A673 (cell line): ENCODE data around the gene CCDC102A. TPM values are rescaled to one million over a fixed set of nuclear protein-coding genes. Genes with fewer than 3 reads are reported as not detected.
"Not testable (repeated sequence)": the region's sequence is repeated elsewhere in the genome, so short reads cannot be mapped to it uniquely, and the experiment has no call there.

Source experiments
- BruUV-seq: library from RNA; stranded (reverse); fragments of 400-500 nt; replicated peaks from 2 replicates; lab custom pipeline; 2021; lab: Mats Ljungman, UMichigan
- CTCF ChIA-PET: fragments of 300-600 bp; sonication (Branson Sonifier 250); formaldehyde crosslinking; loops from one replicate; lab custom pipeline; 2022; ENCODE audit warnings: antibody characterized with exemption; lab: Charles Lee
- POLR2A ChIA-PET: fragments of 300-600 bp; sonication (Branson Sonifier 250); formaldehyde crosslinking; loops from one replicate; lab custom pipeline; 2022; ENCODE audit warnings: antibody characterized with exemption; ENCODE audit not compliant: low non-redundant PET; lab: Charles Lee
- DNase-seq: peaks from one replicate; pipeline ENCODE4 v3.0.0-alpha.2; 2015; ENCODE audit warnings: low spot score
- H3K27ac ChIP-seq: fragments of 200-600 bp; sonication (generic); 2 replicates; pipeline ENCODE4 v1.5.1; 2016; ENCODE audit warnings: mixed run types, low read depth, mild to moderate bottlenecking, mixed read lengths, antibody characterized with exemption, low read length; ENCODE audit not compliant: poor library complexity, severe bottlenecking
- H3K27me3 ChIP-seq: fragments of 200-600 bp; sonication (generic); replicated peaks from 2 replicates; pipeline ENCODE4 v1.6.1; 2017; ENCODE audit warnings: mixed run types, low read depth, mild to moderate bottlenecking, mixed read lengths, antibody characterized with exemption, low read length; ENCODE audit not compliant: insufficient read depth, poor library complexity
- H3K36me3 ChIP-seq: fragments of 200-600 bp; sonication (generic); 2 replicates; pipeline ENCODE4 v1.6.1; 2016; ENCODE audit warnings: mixed run types, mild to moderate bottlenecking, mixed read lengths, antibody characterized with exemption, low read length; ENCODE audit not compliant: insufficient read depth, poor library complexity, severe bottlenecking
- H3K4me1 ChIP-seq: fragments of 200-600 bp; sonication (generic); 2 replicates; pipeline ENCODE4 v1.6.1; 2017; ENCODE audit warnings: mixed run types, mild to moderate bottlenecking, mixed read lengths, antibody characterized with exemption, low read length; ENCODE audit not compliant: insufficient read depth, poor library complexity, severe bottlenecking
- H3K4me3 ChIP-seq: fragments of 200-600 bp; sonication (generic); 2 replicates; pipeline ENCODE4 v1.5.1; 2016; ENCODE audit warnings: low read depth, mixed run types, mild to moderate bottlenecking, mixed read lengths, low read length; ENCODE audit not compliant: poor library complexity, severe bottlenecking
- H3K9me3 ChIP-seq: fragments of 200-600 bp; sonication (generic); 2 replicates; pipeline ENCODE4 v1.6.1; 2016; ENCODE audit warnings: mixed run types, low read depth, mild to moderate bottlenecking, mixed read lengths, antibody characterized with exemption, low read length; ENCODE audit not compliant: poor library complexity, severe bottlenecking
- EZH2 ChIP-seq: fragments of 200-600 bp; sonication (generic); IDR thresholded peaks from 2 replicates; pipeline ENCODE4 v1.6.1; 2017; ENCODE audit warnings: borderline replicate concordance, low read depth, mild to moderate bottlenecking, mixed read lengths, antibody characterized with exemption, low read length; ENCODE audit not compliant: poor library complexity, severe bottlenecking
- intact Hi-C: fragments of 100-400 bp; cut with micrococcal nuclease; formaldehyde crosslinking; loops from one replicate; pipeline ENCODE4 v1.10.0; 2022; ENCODE audit not compliant: unreplicated experiment
- total RNA-seq: library from RNA; stranded (reverse); gene quantifications from 2 replicates; pipeline ENCODE4 v1.2.3, GENCODE V29; 2021
- TF ChIP-seq, protein P1 (sequence below): fragments of 300-800, 200-600 bp; sonication (generic); conservative IDR thresholded peaks from 2 replicates; pipeline ENCODE4 v1.5.1; 2017; ENCODE audit warnings: low read depth, mild to moderate bottlenecking, antibody characterized with exemption, low read length, moderate library complexity, mixed read lengths

The CCDC102A gene
- total RNA-seq, 1 experiment from 2014 or later: 10.3 TPM

GRCh38 chr16:57551057-57551456 is 14.7 kb upstream of the CCDC102A start:
- no peak for DNase-seq
- Histone ChIP-seq H3K4me3 (no peak overlapping the region), H3K4me1 (no peaks in the 10 kb centered on the region), H3K27me3 (no peaks in the 10 kb centered on the region), H3K9me3 (no peaks in the 10 kb centered on the region), H3K27ac (no peak overlapping the region), H3K36me3 (no peaks in the 10 kb centered on the region)
- no TSS peak for BruUV-seq
- CTCF ChIA-PET: no interaction called here
- POLR2A ChIA-PET: no interaction called here
- no peak for TF ChIP-seq EZH2
- TF ChIP-seq, protein P1, sequence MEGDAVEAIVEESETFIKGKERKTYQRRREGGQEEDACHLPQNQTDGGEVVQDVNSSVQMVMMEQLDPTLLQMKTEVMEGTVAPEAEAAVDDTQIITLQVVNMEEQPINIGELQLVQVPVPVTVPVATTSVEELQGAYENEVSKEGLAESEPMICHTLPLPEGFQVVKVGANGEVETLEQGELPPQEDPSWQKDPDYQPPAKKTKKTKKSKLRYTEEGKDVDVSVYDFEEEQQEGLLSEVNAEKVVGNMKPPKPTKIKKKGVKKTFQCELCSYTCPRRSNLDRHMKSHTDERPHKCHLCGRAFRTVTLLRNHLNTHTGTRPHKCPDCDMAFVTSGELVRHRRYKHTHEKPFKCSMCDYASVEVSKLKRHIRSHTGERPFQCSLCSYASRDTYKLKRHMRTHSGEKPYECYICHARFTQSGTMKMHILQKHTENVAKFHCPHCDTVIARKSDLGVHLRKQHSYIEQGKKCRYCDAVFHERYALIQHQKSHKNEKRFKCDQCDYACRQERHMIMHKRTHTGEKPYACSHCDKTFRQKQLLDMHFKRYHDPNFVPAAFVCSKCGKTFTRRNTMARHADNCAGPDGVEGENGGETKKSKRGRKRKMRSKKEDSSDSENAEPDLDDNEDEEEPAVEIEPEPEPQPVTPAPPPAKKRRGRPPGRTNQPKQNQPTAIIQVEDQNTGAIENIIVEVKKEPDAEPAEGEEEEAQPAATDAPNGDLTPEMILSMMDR: no peak
- intact Hi-C loops: no loop called here

DNA sequence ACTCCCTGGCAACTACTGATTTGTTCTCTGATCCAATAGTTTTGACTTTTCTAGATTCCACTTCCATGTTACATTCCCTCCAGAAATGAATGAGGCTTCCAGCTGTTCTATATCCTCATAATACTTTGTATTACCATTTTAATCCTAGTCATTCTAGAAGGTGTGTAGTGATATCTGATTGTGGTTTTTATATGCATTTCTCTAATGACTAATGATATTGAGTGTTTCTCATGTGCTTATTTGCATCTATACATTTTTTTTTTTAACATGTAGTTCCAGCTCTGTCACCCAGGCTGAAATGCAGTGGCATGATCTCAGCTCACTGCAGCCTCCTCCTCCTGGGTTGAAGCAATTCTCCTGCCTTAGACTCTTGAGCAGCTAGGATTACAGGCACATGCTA is 13.4 kb upstream of the CCDC102A start:
- DNase-seq: no peak
- CTCF ChIA-PET: no interaction called here
- Histone ChIP-seq H3K4me1 (no peaks in the 10 kb centered on the region), H3K27me3 (no peaks in the 10 kb centered on the region), H3K27ac (no peak overlapping the region), H3K4me3 (no peak overlapping the region), H3K36me3 (no peaks in the 10 kb centered on the region), H3K9me3 (no peaks in the 10 kb centered on the region)
- no TSS peak for BruUV-seq
- POLR2A ChIA-PET: no interaction called here
- TF ChIP-seq EZH2: no peak
- TF ChIP-seq, protein P1: no peak
- intact Hi-C loops: no loop called here

DNA sequence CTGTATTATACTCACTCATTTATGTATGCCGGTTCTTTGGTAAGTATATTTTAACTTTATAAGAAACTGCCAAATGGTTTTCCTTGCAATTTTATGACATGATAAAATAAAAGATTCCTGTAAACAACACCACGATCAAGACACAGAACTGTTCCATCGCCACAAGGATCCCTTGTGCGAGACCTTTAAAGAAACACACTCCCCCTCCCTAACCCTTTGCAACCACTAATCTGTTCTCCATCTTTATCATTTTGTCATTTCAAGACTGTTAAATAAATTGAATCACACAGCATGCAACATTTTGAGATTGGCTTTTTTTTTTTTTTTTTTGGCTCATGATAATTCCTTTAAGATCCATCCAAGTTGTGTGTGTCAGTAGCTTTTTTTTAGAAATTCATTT is 12.0 kb upstream of the CCDC102A start:
- H3K4me1 ChIP-seq: no peaks in the 10 kb centered on the region
- no peaks in the 10 kb centered on the region for H3K27me3 ChIP-seq
- TF ChIP-seq EZH2: no peak
- TF ChIP-seq, protein P1: no peak
- no peaks in the 10 kb centered on the region for H3K9me3 ChIP-seq
- ChIA-PET CTCF (no interaction called here), POLR2A (no interaction called here)
- no peaks in the 10 kb centered on the region for H3K36me3 ChIP-seq
- H3K4me3 ChIP-seq: no peak overlapping the region
- DNase-seq: no peak
- no TSS peak for BruUV-seq
- intact Hi-C loops: no loop called here
- H3K27ac ChIP-seq: no peak overlapping the region

DNA sequence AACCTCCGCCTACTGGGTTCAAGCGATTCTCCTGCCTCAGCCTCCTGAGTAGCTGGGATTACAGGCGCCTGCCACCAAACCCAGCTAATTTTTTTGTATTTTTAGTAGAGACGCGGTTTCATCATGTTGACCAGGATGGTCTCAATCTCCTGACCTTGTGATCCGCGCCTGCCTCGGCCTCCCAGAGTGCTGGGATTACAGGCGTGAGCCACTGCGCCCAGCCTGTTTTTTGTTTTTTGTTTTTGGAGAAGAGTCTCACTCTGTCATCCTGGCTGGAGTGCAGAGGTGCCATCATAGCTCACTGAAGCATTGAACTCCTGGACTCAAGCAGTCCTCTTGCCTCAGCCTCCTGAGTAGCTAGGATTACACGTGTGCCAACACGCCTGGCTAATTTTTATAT is 11.2 kb upstream of the CCDC102A start:
- intact Hi-C loops, H3K9me3 ChIP-seq, DNase-seq, H3K36me3 ChIP-seq, H3K27ac ChIP-seq, H3K4me1 ChIP-seq, H3K4me3 ChIP-seq, H3K27me3 ChIP-seq, CTCF ChIA-PET, BruUV-seq, POLR2A ChIA-PET: not testable (repeated sequence)
